Adrenal gland (tissue), 5 donors: ENCODE data around the gene CYP26A1.

ENCODE experiments used
- CTCF ChIP-seq, 6 experiments: fragments of 450-650 bp in 4 of 6; fragments of 200-600 bp in 2 of 6; sonication (generic) in 1 of 6; IDR thresholded peaks; 1 replicate in 5 of 6; 2 replicates in 1 of 6; pipeline versions ENCODE4 v1.5.1 to v1.8.0; 2016 to 2021; ENCODE audit warnings: antibody characterized with exemption in 6 of 6, mild to moderate bottlenecking in 2 of 6, moderate library complexity in 1 of 6
- POLR2A ChIP-seq, 2 donors: fragments of 450-650 bp; IDR thresholded peaks; one replicate each; pipeline ENCODE4 v1.6.1; 2017; ENCODE audit warnings: antibody characterized with exemption in 2 of 2, mild to moderate bottlenecking in 2 of 2, moderate library complexity in 1 of 2
- donor health status: DM: no; HTN: no; CAD: no.

GRCh38 chr10:93096901-93097300 lies 23.2 kb downstream of the CYP26A1 start:
- TF ChIP-seq CTCF (IDR thresholded peaks at IDR 0.05) (no peak), POLR2A (IDR thresholded peaks at IDR 0.05) (no peak)
